HL-60 (cell line): ENCODE results near the gene TUBB4B.

Experiments used
- CTCF ChIP-seq: IDR thresholded peaks from one replicate; pipeline ENCODE4 v1.5.1; 2011; ENCODE audit warnings: low read length, control low read depth, inconsistent platforms; ENCODE audit not compliant: insufficient read depth
- POLR2AphosphoS5 ChIP-seq: IDR thresholded peaks from 2 replicates; pipeline ENCODE4 v1.6.1; 2012; ENCODE audit warnings: low read depth
- SPI1 ChIP-seq: IDR thresholded peaks from 2 replicates; pipeline ENCODE4 v1.6.1; 2012; ENCODE audit warnings: low read depth, mild to moderate bottlenecking, borderline replicate concordance
- TF ChIP-seq, protein P1 (sequence below): IDR thresholded peaks from 2 replicates; pipeline ENCODE4 v1.6.1; 2012; ENCODE audit warnings: low read depth; ENCODE audit not compliant: insufficient replicate concordance

DNA sequence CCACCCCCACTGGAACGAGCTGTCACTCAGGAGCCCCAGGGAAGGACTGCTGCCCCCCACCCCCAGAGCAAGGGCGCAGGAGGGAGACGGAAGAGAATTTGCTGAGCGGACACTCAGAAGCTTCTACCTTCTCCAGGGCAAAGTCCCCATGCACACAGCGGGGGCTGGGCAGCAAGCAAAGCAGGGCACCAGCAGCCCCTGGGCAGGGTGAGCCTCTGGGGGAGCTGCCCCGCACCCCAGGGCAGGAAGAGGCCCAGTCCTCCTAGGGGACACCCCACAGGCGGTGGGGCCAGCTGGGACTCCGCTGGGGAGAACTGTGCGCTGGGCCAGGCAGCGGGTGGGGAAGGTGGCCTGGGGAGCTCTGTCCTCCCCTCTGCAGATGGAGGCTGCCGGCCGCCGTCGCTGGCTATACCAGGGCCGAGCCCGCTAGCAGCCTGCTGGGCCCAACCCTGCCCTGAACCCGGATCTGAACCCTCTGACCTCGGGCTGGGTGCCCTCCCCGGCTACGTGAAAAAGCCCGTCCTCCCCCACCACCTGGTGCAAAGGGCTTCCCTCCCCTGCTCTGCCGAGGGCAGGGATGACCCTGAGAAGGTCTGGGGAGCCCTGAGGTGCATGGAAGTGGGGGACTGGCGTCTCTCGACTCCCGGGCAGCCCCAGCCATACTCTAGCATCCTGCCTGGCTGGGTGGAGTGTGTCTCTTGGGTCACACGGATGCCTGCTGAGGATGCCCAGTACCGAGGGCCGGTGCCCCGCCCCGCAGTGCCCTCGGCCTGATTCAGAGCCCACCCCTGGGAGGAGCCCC is 11.0 kb upstream of the TUBB4B start:
- TF ChIP-seq SPI1 (no peak), CTCF (no peak), POLR2AphosphoS5 (no peak)
- TF ChIP-seq, protein P1, sequence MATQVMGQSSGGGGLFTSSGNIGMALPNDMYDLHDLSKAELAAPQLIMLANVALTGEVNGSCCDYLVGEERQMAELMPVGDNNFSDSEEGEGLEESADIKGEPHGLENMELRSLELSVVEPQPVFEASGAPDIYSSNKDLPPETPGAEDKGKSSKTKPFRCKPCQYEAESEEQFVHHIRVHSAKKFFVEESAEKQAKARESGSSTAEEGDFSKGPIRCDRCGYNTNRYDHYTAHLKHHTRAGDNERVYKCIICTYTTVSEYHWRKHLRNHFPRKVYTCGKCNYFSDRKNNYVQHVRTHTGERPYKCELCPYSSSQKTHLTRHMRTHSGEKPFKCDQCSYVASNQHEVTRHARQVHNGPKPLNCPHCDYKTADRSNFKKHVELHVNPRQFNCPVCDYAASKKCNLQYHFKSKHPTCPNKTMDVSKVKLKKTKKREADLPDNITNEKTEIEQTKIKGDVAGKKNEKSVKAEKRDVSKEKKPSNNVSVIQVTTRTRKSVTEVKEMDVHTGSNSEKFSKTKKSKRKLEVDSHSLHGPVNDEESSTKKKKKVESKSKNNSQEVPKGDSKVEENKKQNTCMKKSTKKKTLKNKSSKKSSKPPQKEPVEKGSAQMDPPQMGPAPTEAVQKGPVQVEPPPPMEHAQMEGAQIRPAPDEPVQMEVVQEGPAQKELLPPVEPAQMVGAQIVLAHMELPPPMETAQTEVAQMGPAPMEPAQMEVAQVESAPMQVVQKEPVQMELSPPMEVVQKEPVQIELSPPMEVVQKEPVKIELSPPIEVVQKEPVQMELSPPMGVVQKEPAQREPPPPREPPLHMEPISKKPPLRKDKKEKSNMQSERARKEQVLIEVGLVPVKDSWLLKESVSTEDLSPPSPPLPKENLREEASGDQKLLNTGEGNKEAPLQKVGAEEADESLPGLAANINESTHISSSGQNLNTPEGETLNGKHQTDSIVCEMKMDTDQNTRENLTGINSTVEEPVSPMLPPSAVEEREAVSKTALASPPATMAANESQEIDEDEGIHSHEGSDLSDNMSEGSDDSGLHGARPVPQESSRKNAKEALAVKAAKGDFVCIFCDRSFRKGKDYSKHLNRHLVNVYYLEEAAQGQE = no peak
